Measurements from ENCODE around the gene TRPM2. TPM values are rescaled to one million over a fixed set of nuclear protein-coding genes. Genes with fewer than 3 reads are reported as not detected.

The TRPM2 gene
- total RNA-seq, 1 donor from 2014 or later: under 0.01 TPM

GRCh38 chr21:44326716-44327602, 26.5 kb upstream of the TRPM2 start:
- peaks cover 16% of the 10 kb centered on the region for H3K36me3 ChIP-seq (ENCODE audit: control insufficient read depth, insufficient read depth, low read length)

DNA sequence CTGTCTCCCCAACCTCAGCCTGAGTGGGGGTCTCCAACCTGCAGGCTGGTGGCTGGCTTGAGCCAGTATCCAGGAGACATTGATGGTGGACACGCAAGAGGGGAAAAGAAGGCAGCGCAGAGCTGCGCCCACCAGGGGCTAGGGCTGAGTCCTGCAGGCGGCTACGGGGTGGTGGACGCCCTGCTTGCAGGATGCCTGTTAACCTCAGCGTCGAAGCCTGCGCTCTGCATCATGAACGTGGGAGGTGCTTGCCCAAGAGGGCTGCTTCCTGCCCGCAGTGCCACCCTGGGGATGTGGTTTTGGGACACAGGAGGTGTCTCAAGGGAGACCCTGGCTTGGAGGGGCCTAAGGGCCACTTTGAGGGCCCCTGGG, 25.8 kb upstream of the TRPM2 start:
- FAIRE-seq (no peak), DNase-seq (ENCODE audit: low read depth) (no peak)
- TF ChIP-seq CTCF (IDR thresholded peaks at IDR 0.05; ENCODE audit: insufficient read depth, low read length, severe bottlenecking): no peak
- Histone ChIP-seq H3K4me3 (ENCODE audit: low read depth, low read length) (no peak overlapping the region), H3K36me3 (ENCODE audit: control insufficient read depth, insufficient read depth, low read length) (peaks cover 12% of the 10 kb centered on the region), H3K27me3 (ENCODE audit: control insufficient read depth, insufficient read depth, low read length) (no peaks in the 10 kb centered on the region)

More at GRCh38 chr21:44326716-44327602, 26.5 kb upstream of the TRPM2 start:
- Histone ChIP-seq H3K27me3 (ENCODE audit: control insufficient read depth, insufficient read depth, low read length) (no peaks in the 10 kb centered on the region), H3K4me3 (ENCODE audit: low read depth, low read length) (no peak overlapping the region)
- no peak for FAIRE-seq
- no peak for TF ChIP-seq CTCF (IDR thresholded peaks at IDR 0.05; ENCODE audit: insufficient read depth, low read length, severe bottlenecking)
- DNase-seq (ENCODE audit: low read depth): no peak

- Histone ChIP-seq H3K36me3 (ENCODE audit: control insufficient read depth, insufficient read depth, low read length) (peaks cover 12% of the 10 kb centered on the region), H3K27me3 (ENCODE audit: control insufficient read depth, insufficient read depth, low read length) (no peaks in the 10 kb centered on the region), H3K4me3 (ENCODE audit: low read depth, low read length) (no peak overlapping the region)
- no peak for TF ChIP-seq CTCF (IDR thresholded peaks at IDR 0.05; ENCODE audit: insufficient read depth, low read length, severe bottlenecking)
- FAIRE-seq (no peak), DNase-seq (ENCODE audit: low read depth) (no peak)
These were observed 25.1 kb upstream of the TRPM2 start for GRCh38 chr21:44328242-44328895.

- FAIRE-seq: no peak
- Histone ChIP-seq H3K36me3 (ENCODE audit: control insufficient read depth, insufficient read depth, low read length) (peaks cover 6% of the 10 kb centered on the region), H3K27me3 (ENCODE audit: control insufficient read depth, insufficient read depth, low read length) (no peaks in the 10 kb centered on the region), H3K4me3 (ENCODE audit: low read depth, low read length) (no peak overlapping the region)
- no peak for TF ChIP-seq CTCF (IDR thresholded peaks at IDR 0.05; ENCODE audit: insufficient read depth, low read length, severe bottlenecking)
- DNase-seq (ENCODE audit: low read depth): no peak
These were observed 24.1 kb upstream of the TRPM2 start for GRCh38 chr21:44329086-44329889.

DNA sequence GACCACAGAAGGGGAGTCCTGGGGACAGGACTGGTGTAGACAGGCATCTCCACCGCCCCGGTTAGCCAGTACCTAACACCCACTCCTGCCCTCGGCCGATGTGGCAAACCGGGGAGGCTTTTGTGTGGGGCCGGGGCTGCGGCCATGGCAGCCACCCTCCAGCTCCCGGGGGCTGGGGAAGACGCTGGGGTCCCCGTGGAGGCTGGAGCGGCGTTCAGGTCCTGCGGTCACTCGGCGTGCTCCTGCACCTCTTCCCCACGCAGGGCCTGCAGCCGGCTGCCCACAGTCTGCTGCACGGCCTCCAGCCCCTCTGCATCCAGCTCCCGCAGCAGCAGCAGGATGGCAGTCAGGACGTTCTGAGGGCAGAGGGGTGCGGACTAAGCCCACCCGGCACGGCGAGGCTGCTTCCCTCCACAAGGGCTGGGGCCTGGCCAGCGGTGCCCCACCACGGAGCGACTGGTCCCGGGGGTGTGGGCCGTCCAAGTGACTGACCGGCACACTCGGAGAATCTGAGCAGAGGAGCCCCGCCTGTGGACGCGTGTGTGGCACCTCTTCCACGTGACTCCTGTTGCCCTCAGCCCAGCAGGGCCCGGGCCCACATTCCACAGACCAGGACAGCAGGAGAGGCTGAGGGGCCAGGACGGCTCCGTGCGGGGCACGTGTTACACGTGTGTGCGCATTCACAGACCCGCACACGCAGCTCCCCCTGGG, 23.3 kb upstream of the TRPM2 start:
- DNase-seq (ENCODE audit: low read depth) (no peak), FAIRE-seq (no peak)
- TF ChIP-seq CTCF (IDR thresholded peaks at IDR 0.05; ENCODE audit: insufficient read depth, low read length, severe bottlenecking): no peak
- peaks cover 3% of the 10 kb centered on the region for H3K36me3 ChIP-seq (ENCODE audit: control insufficient read depth, insufficient read depth, low read length)
- H3K4me3 ChIP-seq (ENCODE audit: low read depth, low read length): no peak overlapping the region
- no peaks in the 10 kb centered on the region for H3K27me3 ChIP-seq (ENCODE audit: control insufficient read depth, insufficient read depth, low read length)

Measured in bronchial epithelial cell (primary cell).